MCF 10A (cell line): ENCODE data around the gene ABCA1. TPM values are rescaled to one million over a fixed set of nuclear protein-coding genes. Genes with fewer than 3 reads are reported as not detected.

Experiments used
- BruUV-seq: library from RNA; stranded (reverse); fragments of 400-500 nt; replicated peaks from 2 replicates; lab custom pipeline; 2021; lab: Mats Ljungman, UMichigan
- CTCF ChIA-PET: fragments of 300-600 bp; sonication (Branson Sonifier 250); formaldehyde crosslinking; extraction: SDS; loops from one replicate; lab custom pipeline; 2021; ENCODE audit warnings: antibody characterized with exemption, inconsistent platforms; lab: Yijun Ruan, JAX
- POLR2A ChIA-PET: fragments of 300-600, 350-650 bp; sonication (Branson Sonifier 250); formaldehyde crosslinking; extraction: SDS; loops from one replicate; lab custom pipeline; 2020; ENCODE audit warnings: antibody characterized with exemption, inconsistent platforms; lab: Yijun Ruan, JAX
- DNase-seq: peaks from one replicate; pipeline ENCODE4 v3.0.0-alpha.2; 2018; ENCODE audit not compliant: unreplicated experiment
- H3K27ac Mint-ChIP-seq: one replicate; pipeline ENCODE4 v1.8.0; 2022; ENCODE audit warnings: mild to moderate bottlenecking, low read depth, mixed read lengths; ENCODE audit not compliant: unreplicated experiment
- H3K27me3 Mint-ChIP-seq: one replicate; pipeline ENCODE4 v1.8.0; 2022; ENCODE audit warnings: mixed read lengths; ENCODE audit not compliant: insufficient read depth, unreplicated experiment
- H3K36me3 Mint-ChIP-seq: one replicate; pipeline ENCODE4 v1.8.0; 2022; ENCODE audit warnings: mild to moderate bottlenecking, moderate library complexity, mixed read lengths; ENCODE audit not compliant: insufficient read depth, unreplicated experiment
- H3K4me1 Mint-ChIP-seq: one replicate; pipeline ENCODE4 v1.8.0; 2022; ENCODE audit warnings: mixed read lengths; ENCODE audit not compliant: insufficient read depth, unreplicated experiment
- H3K4me3 Mint-ChIP-seq: one replicate; pipeline ENCODE4 v1.8.0; 2022; ENCODE audit warnings: mild to moderate bottlenecking, moderate library complexity, mixed read lengths; ENCODE audit not compliant: unreplicated experiment
- H3K9me3 Mint-ChIP-seq: one replicate; pipeline ENCODE4 v1.8.0; 2022; ENCODE audit warnings: mixed read lengths; ENCODE audit not compliant: unreplicated experiment
- CTCF ChIP-seq: fragments of 200-600 bp; IDR thresholded peaks from one replicate; pipeline ENCODE4 v1.8.0; 2022; ENCODE audit warnings: antibody characterized with exemption, mild to moderate bottlenecking; ENCODE audit not compliant: unreplicated experiment
- intact Hi-C: fragments of 100-400 bp; cut with micrococcal nuclease; formaldehyde crosslinking; loops from 2 replicates; pipeline ENCODE4 v1.14.1; 2022
- total RNA-seq: library from RNA; stranded (reverse); gene quantifications from 2 replicates; pipeline ENCODE4 v1.2.3, GENCODE V29; 2022

Gene ABCA1
- total RNA-seq, 1 experiment from 2014 or later, result 0.28 TPM

- intact Hi-C loops, result no loop called here
- no peak overlapping the region for H3K4me3 Mint-ChIP-seq
Measured at GRCh38 chr9:104905931-104906330, 22.0 kb downstream of the ABCA1 start.

GRCh38 chr9:104905153-104905901 lies 22.6 kb downstream of the ABCA1 start:
- POLR2A ChIA-PET, result no interaction called here
- H3K4me1 Mint-ChIP-seq, result peaks cover 16% of the 10 kb centered on the region

More at GRCh38 chr9:104905931-104906330, 22.0 kb downstream of the ABCA1 start:
- CTCF ChIA-PET, result interaction anchor here (0.6 kb wide), 1 partner anchor 245 kb away, joined by 3 read pairs; no protein-coding TSS in a partner anchor
- Mint-ChIP-seq H3K27ac (peak overlapping the region; percentile 37), H3K4me1 (peaks cover 16% of the 10 kb centered on the region), H3K27me3 (no peaks in the 10 kb centered on the region), H3K9me3 (no peaks in the 10 kb centered on the region), H3K36me3 (no peaks in the 10 kb centered on the region)
- no peak for TF ChIP-seq CTCF
- POLR2A ChIA-PET, result no interaction called here
- DNase-seq, result no peak
- BruUV-seq, result no TSS peak

GRCh38 chr9:104903609-104904008 lies 24.3 kb downstream of the ABCA1 start:
- Mint-ChIP-seq H3K27me3 (no peaks in the 10 kb centered on the region), H3K4me3 (no peak overlapping the region), H3K36me3 (no peaks in the 10 kb centered on the region), H3K4me1 (peaks cover 16% of the 10 kb centered on the region), H3K27ac (no peak overlapping the region), H3K9me3 (no peaks in the 10 kb centered on the region)
- no TSS peak for BruUV-seq
- intact Hi-C loops, result no loop called here
- CTCF ChIA-PET, result no interaction called here
- no peak for DNase-seq
- POLR2A ChIA-PET, result no interaction called here
- no peak for TF ChIP-seq CTCF

More at GRCh38 chr9:104905153-104905901, 22.6 kb downstream of the ABCA1 start:
- Mint-ChIP-seq H3K27me3 (no peaks in the 10 kb centered on the region), H3K36me3 (no peaks in the 10 kb centered on the region), H3K9me3 (no peaks in the 10 kb centered on the region), H3K4me3 (no peak overlapping the region), H3K27ac (no peak overlapping the region)
- CTCF ChIA-PET, result interaction anchor here (0.6 kb wide), 1 partner anchor 567 kb away, joined by 3 read pairs; no protein-coding TSS in a partner anchor
- no peak for TF ChIP-seq CTCF
- no TSS peak for BruUV-seq
- intact Hi-C loops, result no loop called here
- DNase-seq, result no peak

- DNase-seq, result no peak
- no peaks in the 10 kb centered on the region for H3K36me3 Mint-ChIP-seq
- no peaks in the 10 kb centered on the region for H3K9me3 Mint-ChIP-seq
Measured at GRCh38 chr9:104900871-104901270, 27.1 kb downstream of the ABCA1 start.

More at GRCh38 chr9:104900871-104901270, 27.1 kb downstream of the ABCA1 start:
- Mint-ChIP-seq H3K27me3 (no peaks in the 10 kb centered on the region), H3K4me1 (peaks cover 3% of the 10 kb centered on the region), H3K27ac (no peak overlapping the region), H3K4me3 (no peak overlapping the region)
- CTCF ChIA-PET, result interaction anchor here (0.6 kb wide), 1 partner anchor 25 kb away, joined by 4 read pairs; no protein-coding TSS in a partner anchor
- POLR2A ChIA-PET, result interaction anchor here (0.6 kb wide), 1 partner anchor 52 kb away, joined by 3 read pairs; no protein-coding TSS in a partner anchor
- no TSS peak for BruUV-seq
- intact Hi-C loops, result no loop called here
- TF ChIP-seq CTCF, result no peak
